Fibroblast of villous mesenchyme (primary cell): Measurements from ENCODE around the gene CTSH. TPM values are rescaled to one million over a fixed set of nuclear protein-coding genes. Genes with fewer than 3 reads are reported as not detected.

Source experiments
- DNase-seq: peaks from one replicate; pipeline ENCODE4 v3.0.0-alpha.2; 2010; ENCODE audit warnings: low read depth
- H3K4me3 ChIP-seq: 2 replicates; pipeline ENCODE4 v1.5.1; 2011; ENCODE audit warnings: low read depth, mild to moderate bottlenecking, low read length
- total RNA-seq: library from RNA; depleted of rRNA; stranded (reverse); fragments of >200 nt; gene quantifications from 2 replicates; pipeline ENCODE4 v1.2.3, GENCODE V29; 2012
- TF ChIP-seq, protein P1 (sequence below): IDR thresholded peaks from 2 replicates; pipeline ENCODE4 v1.5.1; 2012; ENCODE audit warnings: low read depth, mild to moderate bottlenecking, low read length; ENCODE audit not compliant: insufficient read depth

The CTSH gene
- total RNA-seq, 1 donor: 15.1 TPM

DNA sequence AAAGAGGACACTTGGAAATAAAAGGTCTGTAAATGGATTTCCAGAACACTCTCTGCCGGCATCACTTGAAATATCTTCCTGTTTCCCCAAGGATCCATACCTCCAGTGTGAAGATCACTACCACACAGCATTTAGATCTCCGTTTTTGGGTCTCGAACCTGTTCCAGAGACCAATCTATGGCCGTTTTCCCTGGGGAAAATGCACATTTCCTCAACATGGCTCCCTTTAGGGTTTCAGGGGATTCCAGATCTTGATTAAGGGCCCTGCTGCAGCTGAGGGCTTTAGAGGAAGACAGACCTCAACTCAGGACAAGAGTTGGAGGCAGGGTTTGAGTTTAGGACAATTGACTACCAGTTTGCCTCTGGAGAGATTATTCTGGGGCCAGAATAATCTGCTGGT is 2.1 kb downstream of the CTSH start:
- TF ChIP-seq, protein P1, sequence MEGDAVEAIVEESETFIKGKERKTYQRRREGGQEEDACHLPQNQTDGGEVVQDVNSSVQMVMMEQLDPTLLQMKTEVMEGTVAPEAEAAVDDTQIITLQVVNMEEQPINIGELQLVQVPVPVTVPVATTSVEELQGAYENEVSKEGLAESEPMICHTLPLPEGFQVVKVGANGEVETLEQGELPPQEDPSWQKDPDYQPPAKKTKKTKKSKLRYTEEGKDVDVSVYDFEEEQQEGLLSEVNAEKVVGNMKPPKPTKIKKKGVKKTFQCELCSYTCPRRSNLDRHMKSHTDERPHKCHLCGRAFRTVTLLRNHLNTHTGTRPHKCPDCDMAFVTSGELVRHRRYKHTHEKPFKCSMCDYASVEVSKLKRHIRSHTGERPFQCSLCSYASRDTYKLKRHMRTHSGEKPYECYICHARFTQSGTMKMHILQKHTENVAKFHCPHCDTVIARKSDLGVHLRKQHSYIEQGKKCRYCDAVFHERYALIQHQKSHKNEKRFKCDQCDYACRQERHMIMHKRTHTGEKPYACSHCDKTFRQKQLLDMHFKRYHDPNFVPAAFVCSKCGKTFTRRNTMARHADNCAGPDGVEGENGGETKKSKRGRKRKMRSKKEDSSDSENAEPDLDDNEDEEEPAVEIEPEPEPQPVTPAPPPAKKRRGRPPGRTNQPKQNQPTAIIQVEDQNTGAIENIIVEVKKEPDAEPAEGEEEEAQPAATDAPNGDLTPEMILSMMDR: no peak
- H3K4me3 ChIP-seq: no peak overlapping the region
- no peak for DNase-seq

DNA sequence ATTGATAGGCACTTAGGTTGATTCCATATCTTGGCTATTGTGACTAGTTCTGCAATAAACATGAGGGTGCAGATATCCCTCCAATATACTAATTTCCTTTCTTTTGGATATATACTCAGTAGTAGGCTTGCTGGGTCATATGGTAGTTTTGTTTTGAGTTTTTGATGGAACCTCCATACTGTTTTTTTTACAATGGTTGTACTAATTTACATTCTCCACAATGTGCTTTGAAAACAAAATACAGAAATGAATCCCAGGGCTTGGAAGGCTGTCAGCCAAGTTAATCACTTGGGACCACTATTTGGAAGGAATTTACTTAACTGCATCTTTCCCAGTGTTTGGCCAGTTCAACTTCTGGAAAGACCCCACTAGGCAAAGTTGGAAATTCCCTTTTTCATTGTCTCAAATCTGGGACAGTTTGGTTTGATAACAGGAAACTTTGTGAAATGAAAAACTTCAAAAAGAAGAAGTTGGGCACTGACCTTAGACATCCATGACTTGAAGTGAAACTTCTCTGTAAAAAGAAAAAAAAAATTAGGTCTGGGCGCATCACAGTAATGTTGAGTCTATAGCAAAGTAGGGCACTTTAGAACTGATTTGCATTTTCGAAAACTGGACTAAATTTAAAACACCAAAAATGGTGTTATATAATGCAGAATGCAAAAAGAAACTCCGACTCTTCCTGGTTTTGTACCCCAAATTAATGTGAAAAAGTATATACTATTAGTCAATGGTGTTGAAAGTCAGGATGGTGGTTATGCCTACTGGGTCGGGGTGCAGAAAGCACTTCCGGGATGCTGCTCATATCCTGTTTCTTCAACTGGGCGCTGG is 6.0 kb downstream of the CTSH start:
- DNase-seq: no peak
- TF ChIP-seq, protein P1: no peak
- no peak overlapping the region for H3K4me3 ChIP-seq

- H3K4me3 ChIP-seq: no peak overlapping the region
- peak; percentile 43 for DNase-seq
- TF ChIP-seq, protein P1: no peak
Observed at GRCh38 chr15:78937132-78937739, 7.6 kb downstream of the CTSH start.

GRCh38 chr15:78934655-78935023 is 10.2 kb downstream of the CTSH start:
- no peak for DNase-seq
- TF ChIP-seq, protein P1: no peak
- no peak overlapping the region for H3K4me3 ChIP-seq

DNA sequence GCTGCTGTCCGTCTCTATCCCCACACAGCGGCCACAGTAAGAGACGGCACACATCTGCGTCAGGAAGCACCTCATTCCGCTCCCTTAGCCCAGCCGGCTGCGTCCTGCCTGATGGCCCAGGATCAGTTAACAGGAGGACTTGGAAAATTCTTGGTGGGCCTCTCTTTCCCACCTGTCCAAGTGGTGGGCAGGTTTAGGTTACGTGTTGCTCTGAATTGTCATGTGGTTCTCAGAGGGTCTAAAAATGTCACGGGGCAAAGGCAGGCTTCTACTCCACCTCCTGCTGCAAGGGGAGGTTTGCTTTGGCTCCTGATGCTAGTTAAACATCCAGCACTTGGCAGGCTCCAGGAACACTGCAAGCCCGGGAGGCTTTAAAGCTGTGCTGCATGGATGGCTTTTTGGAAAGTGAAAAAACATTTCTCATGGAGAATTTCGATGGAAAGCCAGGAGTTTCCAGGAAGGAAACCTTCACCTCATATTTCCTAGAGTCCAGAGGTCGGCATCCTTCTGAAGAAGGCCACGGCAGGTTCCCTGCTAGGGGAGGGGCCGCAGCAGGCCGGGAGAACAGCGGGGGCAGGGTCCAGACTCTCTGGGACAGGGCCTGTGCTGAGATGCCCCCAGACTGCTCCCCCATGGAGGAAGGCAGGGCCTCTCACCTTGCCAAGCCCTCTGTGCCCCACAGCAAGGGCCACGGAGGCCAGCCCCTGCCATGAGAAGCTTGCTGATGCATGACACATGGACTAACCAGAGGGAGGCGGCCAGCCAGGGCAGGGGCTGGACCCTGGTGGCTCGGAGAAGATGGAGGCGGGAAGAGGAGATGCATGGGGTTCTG is 10.8 kb downstream of the CTSH start:
- DNase-seq: no peak
- H3K4me3 ChIP-seq: no peak overlapping the region
- TF ChIP-seq, protein P1: no peak

GRCh38 chr15:78933187-78933822 is 11.5 kb downstream of the CTSH start:
- TF ChIP-seq, protein P1: no peak
- DNase-seq: no peak
- H3K4me3 ChIP-seq: no peak overlapping the region
